IMR-90 (cell line): ENCODE data around the gene KCNN3. TPM values are rescaled to one million over a fixed set of nuclear protein-coding genes. Genes with fewer than 3 reads are reported as not detected.

Experiments
- ATAC-seq: fragments of 200-7000 bp; cut with Tn5 transposase; 2 replicates; pipeline ENCODE4 v1.9.1; 2020; ENCODE audit warnings: low read depth, mild to moderate bottlenecking, moderate library complexity
- BruUV-seq: library from RNA; stranded (reverse); fragments of 400-500 nt; replicated peaks from 2 replicates; lab custom pipeline; 2021; lab: Mats Ljungman, UMichigan
- CTCF ChIA-PET: fragments of 300-600 bp; formaldehyde crosslinking; extraction: SDS; loops from one replicate; lab custom pipeline; 2021; ENCODE audit warnings: antibody characterized with exemption; lab: Yijun Ruan, JAX
- POLR2A ChIA-PET: fragments of 300-600 bp; sonication (Branson Sonifier 250); formaldehyde crosslinking; loops from one replicate; lab custom pipeline; 2022; ENCODE audit warnings: antibody characterized with exemption; ENCODE audit not compliant: unreplicated experiment; lab: Charles Lee
- DNase-seq: peaks from one replicate; pipeline ENCODE4 v3.0.0; 2013
- H2AFZ ChIP-seq: replicated peaks from 2 replicates; pipeline ENCODE3; 2013; ENCODE audit warnings: low read length, mild to moderate bottlenecking; ENCODE audit not compliant: poor library complexity
- H2AK5ac ChIP-seq: 2 replicates; pipeline ENCODE4 v1.6.1; 2013; ENCODE audit warnings: low read depth, low read length, inconsistent platforms
- H2AK9ac ChIP-seq: replicated peaks from 2 replicates; pipeline ENCODE3; 2013; ENCODE audit warnings: mild to moderate bottlenecking, low read depth, low read length, moderate library complexity; ENCODE audit not compliant: poor library complexity
- H2BK120ac ChIP-seq: 2 replicates; pipeline ENCODE4 v1.6.1; 2013; ENCODE audit warnings: low read depth, low read length, inconsistent platforms
- H2BK15ac ChIP-seq: 3 replicates; pipeline ENCODE4 v1.6.1; 2013; ENCODE audit warnings: low read depth, low read length, inconsistent platforms
- H2BK20ac ChIP-seq: 2 replicates; pipeline ENCODE4 v1.6.1; 2013; ENCODE audit warnings: low read depth, mild to moderate bottlenecking, inconsistent platforms, low read length, moderate library complexity
- H2BK5ac ChIP-seq: 2 replicates; pipeline ENCODE4 v1.6.1; 2013; ENCODE audit warnings: mild to moderate bottlenecking, low read depth, low read length, inconsistent platforms; ENCODE audit not compliant: poor library complexity, severe bottlenecking
- H3K14ac ChIP-seq: replicated peaks from 2 replicates; pipeline ENCODE4 v1.6.1; 2013; ENCODE audit warnings: low read depth, low read length, inconsistent platforms
- H3K18ac ChIP-seq: 2 replicates; pipeline ENCODE4 v1.6.1; 2013; ENCODE audit warnings: low read depth, low read length, control low read depth
- H3K23ac ChIP-seq: 2 replicates; pipeline ENCODE4 v1.6.1; 2013; ENCODE audit warnings: low read depth, low read length, inconsistent platforms
- H3K27ac ChIP-seq: 2 replicates; pipeline ENCODE4 v1.5.1; 2013; ENCODE audit warnings: mild to moderate bottlenecking, control low read depth, low read length; ENCODE audit not compliant: insufficient read depth
- H3K27me3 ChIP-seq: 2 replicates; pipeline ENCODE4 v1.6.1; 2013; ENCODE audit warnings: low read length; ENCODE audit not compliant: control insufficient read depth, insufficient read depth
- H3K36me3 ChIP-seq: 2 replicates; pipeline ENCODE4 v1.6.1; 2013; ENCODE audit warnings: low read length, mixed read lengths; ENCODE audit not compliant: control insufficient read depth, insufficient read depth
- H3K4ac ChIP-seq: 2 replicates; pipeline ENCODE4 v1.6.1; 2013; ENCODE audit warnings: low read depth, low read length, inconsistent platforms
- H3K4me1 ChIP-seq: 2 replicates; pipeline ENCODE4 v1.6.1; 2013; ENCODE audit warnings: low read length, mixed read lengths; ENCODE audit not compliant: control insufficient read depth, insufficient read depth
- H3K4me2 ChIP-seq: 2 replicates; pipeline ENCODE4 v1.6.1; 2013; ENCODE audit warnings: low read depth, mild to moderate bottlenecking, control low read depth, low read length, moderate library complexity
- H3K4me3 ChIP-seq: 2 replicates; pipeline ENCODE4 v1.5.1; 2013; ENCODE audit warnings: low read depth, mild to moderate bottlenecking, control low read depth, low read length, moderate library complexity; ENCODE audit not compliant: insufficient read depth
- H3K56ac ChIP-seq: 2 replicates; pipeline ENCODE4 v1.6.1; 2013; ENCODE audit warnings: low read length, inconsistent platforms; ENCODE audit not compliant: insufficient read depth; ENCODE audit errors: extremely low read depth
- H3K79me1 ChIP-seq, 2 experiments: 2 replicates each; pipeline ENCODE4 v1.6.1; 2013; ENCODE audit warnings: low read length in 2 of 2, inconsistent platforms in 1 of 2, low read depth in 1 of 2
- H3K9ac ChIP-seq: 2 replicates; pipeline ENCODE4 v1.6.1; 2013; ENCODE audit warnings: low read depth, low read length, control low read depth
- H3K9me1 ChIP-seq: 2 replicates; pipeline ENCODE4 v1.6.1; 2013; ENCODE audit warnings: low read length, inconsistent platforms; ENCODE audit not compliant: insufficient read depth
- H3K9me3 ChIP-seq: 2 replicates; pipeline ENCODE4 v1.6.1; 2013; ENCODE audit warnings: low read length; ENCODE audit not compliant: control insufficient read depth, insufficient read depth
- H4K20me1 ChIP-seq: 2 replicates; pipeline ENCODE4 v1.6.1; 2013; ENCODE audit warnings: low read length, inconsistent platforms; ENCODE audit not compliant: insufficient read depth
- H4K5ac ChIP-seq: 2 replicates; pipeline ENCODE4 v1.6.1; 2013; ENCODE audit warnings: mild to moderate bottlenecking, low read depth, low read length, control low read depth
- H4K8ac ChIP-seq, 2 experiments: 2 replicates each; pipeline ENCODE4 v1.6.1; 2013; ENCODE audit warnings: low read depth in 2 of 2, low read length in 2 of 2, control low read depth in 1 of 2, inconsistent platforms in 1 of 2
- H4K91ac ChIP-seq: 2 replicates; pipeline ENCODE4 v1.6.1; 2013; ENCODE audit warnings: low read depth, low read length, inconsistent platforms; ENCODE audit not compliant: insufficient read depth
- BHLHE40 ChIP-seq: fragments of 150-350 bp; IDR thresholded peaks from 2 replicates; pipeline ENCODE4 v1.6.1; 2016; ENCODE audit warnings: mild to moderate bottlenecking, low read depth, low read length
- CHD1 ChIP-seq: IDR thresholded peaks from 2 replicates; pipeline ENCODE4 v1.6.1; 2012; ENCODE audit warnings: low read depth, low read length, improper control_type of control experiment
- MAFK ChIP-seq: IDR thresholded peaks from 2 replicates; pipeline ENCODE4 v1.6.1; 2012; ENCODE audit warnings: low read depth, low read length, improper control_type of control experiment
- MXI1 ChIP-seq: IDR thresholded peaks from 2 replicates; pipeline ENCODE4 v1.6.1; 2012; ENCODE audit warnings: low read depth, mild to moderate bottlenecking, low read length, moderate library complexity, borderline replicate concordance
- RAD21 ChIP-seq: IDR thresholded peaks from 2 replicates; pipeline ENCODE4 v1.6.1; 2012; ENCODE audit warnings: low read length, improper control_type of control experiment
- RCOR1 ChIP-seq: IDR thresholded peaks from 2 replicates; pipeline ENCODE4 v1.6.1; 2012; ENCODE audit warnings: mild to moderate bottlenecking, low read length, improper control_type of control experiment; ENCODE audit not compliant: insufficient replicate concordance
- WGBS, 2 experiments: methylation state at CpG; one replicate each; pipeline versions ENCODE4 v1.1.5 to v1.1.7; 2013; ENCODE audit warnings: missing lambda C conversion rate in 2 of 2; ENCODE audit not compliant: insufficient read length in 1 of 2; ENCODE audit errors: extremely low coverage in 2 of 2; 5-methylcytosine and 5-hydroxymethylcytosine counted together
- dilution Hi-C: fragments of 300-500 bp; cut with HindIII; formaldehyde crosslinking; loops from one replicate; pipeline ENCODE4 v1.14.3; 2018; ENCODE audit warnings: low sequenced_read_pairs; ENCODE audit not compliant: unreplicated experiment
- in situ Hi-C: fragments of 300-500 bp; cut with MboI; formaldehyde crosslinking; loops from 3 replicates; pipeline ENCODE4 v1.14.3; 2019; ENCODE audit warnings: low sequenced_read_pairs, inconsistent platforms, mixed read lengths
- intact Hi-C: fragments of 100-400 bp; cut with micrococcal nuclease; formaldehyde crosslinking; loops from 2 replicates; pipeline ENCODE4 v1.10.0; 2022
- polyA plus RNA-seq, 3 experiments: library from polyadenylated mRNA; depleted of rRNA; stranded (reverse); fragments of >200 nt; gene quantifications; 2 replicates each; pipeline ENCODE4 v1.2.3, GENCODE V29; 2012; ENCODE audit warnings: low replicate concordance in 1 of 3
- total RNA-seq: library from RNA; depleted of rRNA; stranded (reverse); fragments of >200 nt; gene quantifications from 2 replicates; pipeline ENCODE4 v1.2.3, GENCODE V29; 2012
- TF ChIP-seq, protein P1 (sequence below): fragments of 150-350 bp; IDR thresholded peaks from 2 replicates; pipeline ENCODE4 v1.6.1; 2016; ENCODE audit warnings: low read depth, mild to moderate bottlenecking, low read length, moderate library complexity, borderline replicate concordance

KCNN3 gene
- total and polyA plus RNA-seq, 2 of the 4 experiments (the other 2 are of a cell fraction), result 0.02 TPM; not detected in 1

DNA sequence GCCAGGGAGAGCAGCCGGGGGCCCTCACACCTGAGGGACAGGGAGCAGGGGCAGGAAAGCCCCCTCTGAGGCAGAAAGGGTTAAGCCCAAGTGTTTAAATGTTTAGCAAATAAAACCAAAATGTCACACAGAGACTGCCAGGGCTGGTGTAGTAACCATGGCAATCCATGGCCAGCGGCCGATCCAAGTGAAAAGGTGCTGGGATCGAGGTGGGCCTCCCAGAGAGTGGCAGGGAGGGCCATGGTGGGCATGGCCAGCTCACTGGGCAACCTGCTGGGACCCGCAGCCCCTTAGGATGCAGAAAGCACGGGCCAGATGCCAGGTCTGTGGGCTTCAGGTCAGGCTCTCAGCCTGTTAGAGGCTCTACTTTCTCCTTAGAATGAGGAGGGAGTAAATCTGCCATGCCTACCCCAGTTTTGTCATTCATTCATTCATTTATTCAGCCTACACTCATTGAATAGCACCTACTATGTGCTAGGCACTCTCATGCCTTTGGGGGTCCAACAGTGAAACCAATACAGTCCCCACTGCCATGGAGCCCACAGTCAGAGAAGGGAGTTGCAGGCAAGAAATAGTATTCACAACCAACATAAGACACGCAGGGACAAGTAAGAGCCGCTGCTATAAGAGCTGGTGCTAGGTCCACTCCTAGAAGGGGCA lies 56.1 kb downstream of the KCNN3 start:
- Histone ChIP-seq H3K9ac (no peak overlapping the region), H3K4ac (no peak overlapping the region), H2BK5ac (no peak overlapping the region), H4K91ac (no peak overlapping the region), H4K20me1 (no peaks in the 10 kb centered on the region), H4K5ac (no peak overlapping the region), H3K23ac (no peak overlapping the region), H3K79me1 (no peaks in the 10 kb centered on the region), H3K4me1 (no peaks in the 10 kb centered on the region), H3K14ac (no peak overlapping the region), H3K4me3 (no peak overlapping the region), H3K18ac (no peak overlapping the region), H3K9me1 (no peaks in the 10 kb centered on the region), H3K9me3 (no peaks in the 10 kb centered on the region), H2AK5ac (no peak overlapping the region), H2BK20ac (no peak overlapping the region), H3K4me2 (no peak overlapping the region), H3K27me3 (peaks cover 76% of the 10 kb centered on the region), H3K36me3 (no peaks in the 10 kb centered on the region), H2AK9ac (no peak overlapping the region), H3K56ac (no peak overlapping the region), H2BK15ac (no peak overlapping the region), H4K8ac (no peak overlapping the region), H2AFZ (no peak overlapping the region), H2BK120ac (no peak overlapping the region), H3K27ac (no peak overlapping the region)
- BruUV-seq, result no TSS peak
- intact Hi-C loops, result no loop called here
- DNase-seq (no peak), ATAC-seq (no peak)
- in situ Hi-C loops, result no loop called here
- CTCF ChIA-PET, result no interaction called here
- TF ChIP-seq BHLHE40 (no peak), RAD21 (no peak), RCOR1 (no peak), CHD1 (no peak), MAFK (no peak), MXI1 (no peak)
- TF ChIP-seq, protein P1, sequence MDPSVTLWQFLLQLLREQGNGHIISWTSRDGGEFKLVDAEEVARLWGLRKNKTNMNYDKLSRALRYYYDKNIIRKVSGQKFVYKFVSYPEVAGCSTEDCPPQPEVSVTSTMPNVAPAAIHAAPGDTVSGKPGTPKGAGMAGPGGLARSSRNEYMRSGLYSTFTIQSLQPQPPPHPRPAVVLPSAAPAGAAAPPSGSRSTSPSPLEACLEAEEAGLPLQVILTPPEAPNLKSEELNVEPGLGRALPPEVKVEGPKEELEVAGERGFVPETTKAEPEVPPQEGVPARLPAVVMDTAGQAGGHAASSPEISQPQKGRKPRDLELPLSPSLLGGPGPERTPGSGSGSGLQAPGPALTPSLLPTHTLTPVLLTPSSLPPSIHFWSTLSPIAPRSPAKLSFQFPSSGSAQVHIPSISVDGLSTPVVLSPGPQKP, result no peak
- POLR2A ChIA-PET, result no interaction called here
- dilution Hi-C loops, result no loop called here
- 20% methylated on average over 1 of the region's 8 CpGs; no CpG with 5 or more reads in 1 of the 2 experiments for WGBS, 2 experiments
